GM21576 (cell line): ENCODE results near the gene PRPF38A.

ENCODE experiments used
- ATAC-seq: cut with Tn5 transposase; IDR thresholded peaks from one replicate; pipeline ENCODE4 v1.9.1; 2021; ENCODE audit warnings: mild to moderate bottlenecking, moderate library complexity; ENCODE audit not compliant: unreplicated experiment

Gene PRPF38A

DNA sequence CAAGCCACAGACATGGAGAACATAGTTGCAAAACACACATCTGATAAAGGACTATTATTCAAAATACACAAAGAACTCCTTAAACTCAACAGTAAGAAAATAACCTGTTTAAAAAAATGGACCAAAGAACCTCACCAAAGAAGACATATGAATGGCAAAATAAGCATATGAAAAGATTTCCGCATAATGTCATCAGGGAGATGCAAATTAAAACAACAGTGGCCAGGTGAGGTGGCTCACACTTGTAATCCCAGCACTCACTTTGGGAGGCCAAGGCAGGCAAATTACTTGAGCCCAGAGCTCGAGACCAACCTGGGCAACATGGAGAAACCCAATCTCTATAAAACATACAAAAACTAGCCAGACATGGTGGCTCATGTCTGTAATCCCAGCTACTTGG, 50.4 kb downstream of the PRPF38A start:
- no peak for ATAC-seq

DNA sequence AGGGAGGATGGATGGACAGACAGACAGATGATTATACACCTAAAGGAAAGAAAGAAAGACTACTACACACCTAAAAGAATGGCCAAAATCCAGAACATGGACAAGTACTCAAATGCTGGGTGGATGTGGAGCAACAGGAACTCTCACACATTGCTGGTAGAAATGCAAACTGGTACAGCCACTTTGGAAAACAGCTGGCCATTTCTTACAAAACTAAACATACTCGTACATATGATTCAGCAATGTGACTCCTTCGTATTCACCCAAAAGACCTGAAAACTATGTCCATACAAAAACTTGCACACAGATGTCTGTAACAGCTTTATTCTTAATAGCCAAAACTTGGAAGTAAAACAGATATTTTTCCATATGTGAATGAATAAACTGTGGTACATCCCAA, 51.3 kb downstream of the PRPF38A start:
- no peak for ATAC-seq

DNA sequence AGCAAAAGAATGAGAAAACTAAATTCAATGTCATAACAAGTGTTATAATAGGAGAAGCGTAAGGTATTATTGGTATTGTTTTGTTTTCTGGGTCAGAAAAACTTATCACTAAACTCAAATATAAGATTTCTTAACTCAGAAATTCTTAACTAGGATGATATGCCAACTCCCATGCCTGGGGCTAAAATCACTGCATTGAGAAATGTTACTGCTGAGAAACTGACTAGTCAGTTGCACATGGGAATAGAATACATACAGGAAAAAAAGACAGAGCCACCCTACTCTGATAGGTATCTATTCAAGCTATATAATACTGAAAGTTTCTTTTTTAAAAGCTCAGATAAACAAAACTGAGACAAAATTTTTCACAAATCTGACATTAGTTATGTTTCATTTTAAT, 56.3 kb downstream of the PRPF38A start:
- no peak for ATAC-seq

DNA sequence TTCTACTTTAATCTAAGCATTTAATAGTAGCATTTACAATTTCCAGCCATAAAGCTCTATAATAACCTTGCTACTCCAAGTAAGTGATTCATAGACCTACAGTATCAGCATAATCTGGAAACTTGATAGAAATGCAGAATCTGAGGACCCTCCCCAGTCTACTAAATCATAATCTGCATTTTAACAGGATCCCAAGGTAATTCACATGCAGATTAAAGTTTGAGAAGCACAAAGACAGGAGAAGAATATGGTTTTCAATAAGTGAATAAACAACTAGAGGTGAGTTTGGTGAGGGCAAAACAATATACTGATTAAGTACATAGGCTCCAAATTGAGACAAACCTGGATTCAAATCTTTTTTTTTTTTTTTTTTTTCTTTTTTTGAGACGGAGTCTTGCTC, 57.4 kb downstream of the PRPF38A start:
- ATAC-seq, result no peak

DNA sequence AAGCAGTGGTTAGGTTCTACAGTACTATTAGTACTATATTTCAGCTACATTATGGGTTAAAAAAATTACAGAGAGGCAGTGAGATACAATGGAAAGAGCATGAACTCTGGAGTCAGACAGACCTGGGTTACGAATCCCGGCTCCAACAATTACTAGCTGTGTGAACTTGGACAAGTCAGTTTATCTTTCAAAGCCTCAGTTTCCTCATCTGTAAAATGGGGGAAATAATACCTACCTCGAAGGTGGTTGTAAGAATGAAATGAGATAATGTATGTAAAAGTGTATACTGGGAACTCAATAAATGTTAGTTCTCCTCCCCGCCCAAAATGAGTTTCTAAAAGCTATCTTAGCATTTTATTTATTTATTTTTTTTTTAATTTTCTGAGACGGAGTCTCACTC, 59.5 kb downstream of the PRPF38A start:
- ATAC-seq, result no peak

DNA sequence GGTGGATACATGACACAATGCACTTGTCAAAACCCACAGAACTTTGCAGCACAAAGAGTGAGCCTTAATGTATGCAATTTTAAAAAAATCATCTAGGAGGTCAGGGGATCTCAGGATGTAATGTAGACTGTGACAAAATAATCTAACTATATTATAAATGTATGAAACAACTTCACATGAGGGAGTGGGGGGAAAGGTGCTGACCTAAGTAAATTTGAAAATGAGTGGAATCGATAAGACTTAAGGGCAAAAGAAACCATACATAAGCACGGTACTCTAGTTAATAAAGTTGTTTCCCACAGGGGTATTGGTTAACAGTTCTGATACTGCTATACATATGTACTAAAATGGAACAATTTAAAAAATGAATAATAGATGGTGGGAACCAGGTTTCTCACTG, 64.7 kb downstream of the PRPF38A start:
- ATAC-seq, result no peak
